K562 (cell line): Measurements from ENCODE around the gene TINAG. TPM values are rescaled to one million over a fixed set of nuclear protein-coding genes. Genes with fewer than 3 reads are reported as not detected.

Experiments
- ATAC-seq: fragments of 200-7000 bp; cut with Tn5 transposase; 3 replicates; pipeline ENCODE4 v1.9.1; 2020; ENCODE audit warnings: moderate library complexity
- BruUV-seq: library from RNA; stranded (reverse); fragments of 400-500 nt; replicated peaks from 2 replicates; lab custom pipeline; 2021; lab: Mats Ljungman, UMichigan
- CTCF ChIA-PET: fragments of 300-600 bp; formaldehyde crosslinking; extraction: SDS; loops from one replicate; lab custom pipeline; 2021; ENCODE audit warnings: low intra/inter-chr PET ratio; lab: Yijun Ruan, JAX
- POLR2A ChIA-PET: fragments of 300-600, 350-650 bp; sonication (Branson Sonifier 250); formaldehyde crosslinking; extraction: SDS; loops from one replicate; lab custom pipeline; 2021; ENCODE audit warnings: antibody characterized with exemption, inconsistent platforms; lab: Yijun Ruan, JAX
- DNase-seq, 4 experiments: peaks; one replicate each; pipeline versions ENCODE4 v3.0.0 to v3.0.0-alpha.2; 2011 to 2018; ENCODE audit warnings: low spot score in 3 of 4, mixed read lengths in 3 of 4; ENCODE audit errors: extremely low read depth in 1 of 4
- FAIRE-seq: peaks from 2 replicates; lab custom pipeline; 2011; peaks lifted over from hg19 to GRCh38; lab: Jason Lieb, UNC
- H2AFZ ChIP-seq: 2 replicates; pipeline ENCODE4 v1.6.0; 2011; ENCODE audit warnings: low read depth, low read length, control low read depth, inconsistent platforms
- H3K27ac ChIP-seq: fragments of 200-600 bp; 3 replicates; pipeline ENCODE4 v1.8.0; 2011; ENCODE audit warnings: low read depth, mild to moderate bottlenecking, control low read depth, inconsistent platforms, low read length, moderate library complexity, mixed read lengths; ENCODE audit errors: extremely low read depth
- H3K27me3 ChIP-seq, 2 experiments: fragments of 300-600 bp in 1 of 2; 2 replicates in 1 of 2; 3 replicates in 1 of 2; pipeline versions ENCODE4 v1.6.0 to v1.8.0; 2011; ENCODE audit warnings: inconsistent platforms in 2 of 2, low read length in 2 of 2, mild to moderate bottlenecking in 1 of 2, mixed read lengths in 1 of 2, moderate library complexity in 1 of 2; ENCODE audit not compliant: control insufficient read depth in 2 of 2, insufficient read depth in 2 of 2
- H3K36me3 ChIP-seq: fragments of 300-600 bp; 3 replicates; pipeline ENCODE4 v1.8.0; 2011; ENCODE audit warnings: mild to moderate bottlenecking, low read length, inconsistent platforms; ENCODE audit not compliant: control insufficient read depth, insufficient read depth
- H3K4me1 ChIP-seq, 2 experiments: fragments of 200-600 bp in 1 of 2; replicated peaks in 1 of 2; 2 replicates in 1 of 2; 3 replicates in 1 of 2; pipeline versions ENCODE4 v1.5.1 to v1.8.0; 2011; ENCODE audit warnings: inconsistent platforms in 2 of 2, low read length in 2 of 2, mild to moderate bottlenecking in 1 of 2, mixed read lengths in 1 of 2, moderate library complexity in 1 of 2; ENCODE audit not compliant: control insufficient read depth in 2 of 2, insufficient read depth in 2 of 2
- H3K4me2 ChIP-seq: 2 replicates; pipeline ENCODE4 v1.6.1; 2011; ENCODE audit warnings: low read length, control low read depth, inconsistent platforms, mixed read lengths; ENCODE audit not compliant: insufficient read depth
- H3K4me3 ChIP-seq: fragments of 200-600 bp; sonication (generic), shearing (Covaris generic); 2 replicates; pipeline ENCODE4 v1.5.1; 2016; ENCODE audit warnings: control low read depth, inconsistent platforms
- H3K79me2 ChIP-seq: fragments of 200-600 bp; 3 replicates; pipeline ENCODE4 v1.8.0; 2011; ENCODE audit warnings: low read length, inconsistent platforms; ENCODE audit not compliant: control insufficient read depth, insufficient read depth
- H3K9ac ChIP-seq, 2 experiments: 2 replicates each; pipeline versions ENCODE4 v1.6.0 to v1.6.1; 2011; ENCODE audit warnings: low read depth in 2 of 2, low read length in 2 of 2, control low read depth in 1 of 2, inconsistent platforms in 1 of 2, mild to moderate bottlenecking in 1 of 2, mixed read lengths in 1 of 2; ENCODE audit not compliant: insufficient read depth in 1 of 2
- H3K9me1 ChIP-seq: one replicate; pipeline ENCODE4 v1.6.0; 2011; ENCODE audit warnings: inconsistent platforms, mild to moderate bottlenecking, low read length, moderate library complexity; ENCODE audit not compliant: control insufficient read depth, insufficient read depth
- H3K9me3 ChIP-seq: replicated peaks from 2 replicates; pipeline ENCODE4 v1.5.1; 2011; ENCODE audit warnings: low read depth, low read length, inconsistent platforms; ENCODE audit not compliant: control insufficient read depth, insufficient read depth
- H4K20me1 ChIP-seq: replicated peaks from 2 replicates; pipeline ENCODE4 v1.6.1; 2011; ENCODE audit warnings: low read length, inconsistent platforms, mixed read lengths; ENCODE audit not compliant: control insufficient read depth, insufficient read depth
- CBFB ChIP-seq: sonication (generic); formaldehyde crosslinking; IDR thresholded peaks from 2 replicates; pipeline ENCODE4 v1.4.0; 2020; ENCODE audit warnings: mild to moderate bottlenecking, missing genetic modification reagents
- CEBPB ChIP-seq: fragments of 450-650 bp; IDR thresholded peaks from 2 replicates; pipeline ENCODE4 v1.6.1; 2016; ENCODE audit warnings: missing genetic modification characterization, missing compliant biosample characterization
- GABPB2 ChIP-seq: fragments of 250-450 bp; sonication (Bioruptor Pico); conservative IDR thresholded peaks from 2 replicates; pipeline ENCODE4 v1.5.1; 2021; ENCODE audit warnings: mild to moderate bottlenecking
- HSF4 ChIP-seq: fragments of 250-450 bp; sonication (Bioruptor Pico); IDR thresholded peaks from 2 replicates; pipeline ENCODE4 v2.1.2; 2022; ENCODE audit warnings: mild to moderate bottlenecking, moderate library complexity, borderline replicate concordance
- TSC22D4 ChIP-seq: fragments of 450-650 bp; IDR thresholded peaks from 2 replicates; pipeline ENCODE4 v1.6.1; 2016; ENCODE audit warnings: missing genetic modification characterization, missing biosample characterization, control low read depth
- ZNF274 ChIP-seq: IDR thresholded peaks from 2 replicates; pipeline ENCODE4 v1.6.1; 2011; ENCODE audit warnings: low read depth, mild to moderate bottlenecking, low read length, moderate library complexity, borderline replicate concordance
- ZNF311 ChIP-seq: fragments of 250-450 bp; sonication (Bioruptor Pico); IDR thresholded peaks from 2 replicates; pipeline ENCODE4 v1.4.0; 2020; ENCODE audit warnings: mild to moderate bottlenecking, moderate library complexity
- WGBS: fragments of 100-300 bp; shearing (Covaris generic); methylation state at CpG from one replicate; pipeline ENCODE4 v1.1.6; 2016; ENCODE audit warnings: low coverage, mixed read lengths; ENCODE audit not compliant: insufficient coverage; ENCODE audit errors: missing lambda C conversion rate; 5-methylcytosine and 5-hydroxymethylcytosine counted together
- in situ Hi-C: fragments of 300-500 bp; cut with MboI; formaldehyde crosslinking; loops from 4 replicates; pipeline ENCODE4 v1.15.0; 2018; ENCODE audit warnings: inconsistent platforms, mixed read lengths
- intact Hi-C: fragments of 100-400 bp; cut with micrococcal nuclease; formaldehyde crosslinking; loops from 2 replicates; pipeline ENCODE4 v1.14.2; 2022
- polyA plus RNA-seq, 8 experiments: library from polyadenylated mRNA; depleted of rRNA in 4 of 8; stranded (reverse) in 5 of 8; unstranded in 3 of 8; fragments of >200 nt; fragmentation: Nextera tagmentation in 2 of 8; fragmentation: Illumina TruSeq in 1 of 8; extraction: Ambion mirVana in 2 of 8; extraction: Trizol in 1 of 8; gene quantifications; 2 replicates each; pipeline versions ENCODE4 v1.2.1 to v1.2.3, GENCODE V29; 2011 to 2014; ENCODE audit warnings: inconsistent platforms in 1 of 8, missing spikeins in 1 of 8
- total RNA-seq, 7 experiments: library from RNA; depleted of rRNA in 6 of 7; stranded (reverse); fragments of >200 nt in 6 of 7; fragmentation: Illumina TruSeq in 2 of 7; extraction: Trizol in 2 of 7; gene quantifications; 2 replicates each; pipeline versions ENCODE4 v1.2.1 to v1.2.3, GENCODE V29; 2011 to 2021; ENCODE audit warnings: low replicate concordance in 1 of 7
- TF ChIP-seq, protein P1 (sequence below): IDR thresholded peaks from 2 replicates; pipeline ENCODE4 v1.6.1; 2016; ENCODE audit warnings: missing genetic modification characterization, missing compliant biosample characterization

Gene TINAG
- total and polyA plus RNA-seq, 9 of the 15 experiments (the other 6 are each of a cell fraction or from before 2014, with no cell fraction given), result not detected

DNA sequence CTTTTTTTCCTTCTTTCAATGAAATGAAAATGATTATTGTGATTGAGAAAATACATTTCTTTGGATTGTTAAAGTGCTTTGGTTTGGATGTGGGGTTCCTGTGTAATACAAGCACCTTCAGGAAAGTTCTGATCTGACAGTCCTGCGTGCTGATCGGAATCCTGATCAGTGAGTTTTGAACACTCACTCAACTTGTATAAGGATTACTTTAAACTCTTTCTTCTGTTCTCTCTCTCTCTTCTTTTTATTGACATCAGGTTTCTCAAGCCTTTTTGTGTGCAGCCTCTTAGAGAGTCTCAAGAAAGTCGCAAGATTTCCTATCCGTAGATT is 710 bp downstream of the TINAG start:
- no peak for ATAC-seq
- H3K4me1 ChIP-seq, result no peaks in the 10 kb centered on the region
- WGBS, result 2% methylated on average over 4 of the region's 4 CpGs
- H3K79me2 ChIP-seq, result no peaks in the 10 kb centered on the region
- no peaks in the 10 kb centered on the region for H3K9me3 ChIP-seq
- no TSS peak for BruUV-seq
- TF ChIP-seq ZNF274 (no peak), CBFB (CRISPR knock-in tag) (no peak), ZNF311 (CRISPR knock-in tag) (no peak), GABPB2 (CRISPR knock-in tag) (no peak), CEBPB (no peak)
- ChIA-PET CTCF (no interaction called here), POLR2A (no interaction called here)
- FAIRE-seq, result no peak
- in situ Hi-C loops (no loop called here), intact Hi-C loops (no loop called here)
- DNase-seq, result no peak
- no peaks in the 10 kb centered on the region for H3K36me3 ChIP-seq
- no peak overlapping the region for H2AFZ ChIP-seq
- no peaks in the 10 kb centered on the region for H3K27me3 ChIP-seq
- H3K4me2 ChIP-seq, result no peak overlapping the region
- no peaks in the 10 kb centered on the region for H4K20me1 ChIP-seq
- no peak overlapping the region for H3K27ac ChIP-seq
- H3K4me3 ChIP-seq, result no peak overlapping the region
- H3K9me1 ChIP-seq, result no peaks in the 10 kb centered on the region
- no peak overlapping the region for H3K9ac ChIP-seq

DNA sequence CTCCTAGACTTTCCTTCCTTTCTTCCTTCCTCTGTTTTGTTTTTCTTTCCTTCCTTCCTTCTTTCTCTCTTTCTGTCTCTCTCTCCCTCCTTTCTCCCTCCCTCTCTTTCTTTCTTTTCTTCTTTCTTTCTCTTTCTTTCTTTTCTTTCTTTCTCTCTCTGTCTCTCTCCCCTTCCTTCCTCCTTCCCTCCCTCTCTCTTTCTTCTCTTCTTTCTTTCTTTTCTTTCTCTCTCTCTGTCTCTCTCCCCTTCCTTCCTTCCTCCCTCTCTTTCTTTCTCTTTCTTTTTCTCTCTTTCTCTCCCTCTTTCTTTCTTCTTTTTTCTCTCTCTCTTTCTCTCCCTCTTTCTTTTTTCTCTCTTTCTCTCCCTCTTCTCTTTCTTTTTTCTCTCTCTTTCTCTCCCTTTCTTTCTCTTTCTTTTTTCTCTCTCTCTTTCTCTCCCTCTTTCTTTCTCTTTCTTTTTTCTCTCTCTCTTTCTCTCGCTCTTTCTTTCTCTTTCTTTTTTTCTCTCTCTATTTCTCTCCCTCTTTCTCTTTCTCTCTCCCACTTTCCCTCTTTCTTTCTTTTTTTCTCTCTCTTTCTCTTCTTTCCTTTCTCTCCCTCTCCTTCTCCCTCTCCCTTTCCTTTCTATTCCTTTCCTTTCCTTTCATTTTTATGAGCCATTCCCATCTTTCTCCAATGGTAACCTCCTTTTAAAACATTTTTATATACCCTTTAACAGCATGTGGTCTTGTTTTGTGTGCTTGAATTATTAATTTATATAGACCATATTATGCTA is 2.3 kb downstream of the TINAG start:
- no peak overlapping the region for H2AFZ ChIP-seq
- H3K9me1 ChIP-seq, result no peaks in the 10 kb centered on the region
- no peaks in the 10 kb centered on the region for H3K9me3 ChIP-seq
- H3K27ac ChIP-seq, result no peak overlapping the region
- H3K4me1 ChIP-seq, result no peaks in the 10 kb centered on the region
- no peak overlapping the region for H3K4me2 ChIP-seq
- H3K4me3 ChIP-seq, result no peak overlapping the region
- BruUV-seq, result no TSS peak
- H4K20me1 ChIP-seq, result no peaks in the 10 kb centered on the region
- no peak overlapping the region for H3K9ac ChIP-seq
- no CpG with 5 or more reads among the region's 1 CpG for WGBS
- DNase-seq (no peak), ATAC-seq (no peak), FAIRE-seq (no peak)
- TF ChIP-seq HSF4 (CRISPR knock-in tag) (no peak), TSC22D4 (tag) (no peak)
- TF ChIP-seq, protein P1, sequence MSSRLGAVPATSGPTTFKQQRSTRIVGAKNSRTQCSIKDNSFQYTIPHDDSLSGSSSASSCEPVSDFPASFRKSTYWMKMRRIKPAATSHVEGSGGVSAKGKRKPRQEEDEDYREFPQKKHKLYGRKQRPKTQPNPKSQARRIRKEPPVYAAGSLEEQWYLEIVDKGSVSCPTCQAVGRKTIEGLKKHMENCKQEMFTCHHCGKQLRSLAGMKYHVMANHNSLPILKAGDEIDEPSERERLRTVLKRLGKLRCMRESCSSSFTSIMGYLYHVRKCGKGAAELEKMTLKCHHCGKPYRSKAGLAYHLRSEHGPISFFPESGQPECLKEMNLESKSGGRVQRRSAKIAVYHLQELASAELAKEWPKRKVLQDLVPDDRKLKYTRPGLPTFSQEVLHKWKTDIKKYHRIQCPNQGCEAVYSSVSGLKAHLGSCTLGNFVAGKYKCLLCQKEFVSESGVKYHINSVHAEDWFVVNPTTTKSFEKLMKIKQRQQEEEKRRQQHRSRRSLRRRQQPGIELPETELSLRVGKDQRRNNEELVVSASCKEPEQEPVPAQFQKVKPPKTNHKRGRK, result 0 out of 2 replicates have a peak, but pooled peaks have one; percentile 28
- intact Hi-C loops (no loop called here), in situ Hi-C loops (no loop called here)
- no peaks in the 10 kb centered on the region for H3K79me2 ChIP-seq
- H3K27me3 ChIP-seq, result no peaks in the 10 kb centered on the region
- ChIA-PET CTCF (no interaction called here), POLR2A (no interaction called here)
- no peaks in the 10 kb centered on the region for H3K36me3 ChIP-seq
